ENCODE results near the gene JMY. TPM values are rescaled to one million over a fixed set of nuclear protein-coding genes. Genes with fewer than 3 reads are reported as not detected.

JMY gene
- total RNA-seq, 1 experiment from 2014 or later, result 11.3 TPM

GRCh38 chr5:79255786-79256557 lies 20.0 kb downstream of the JMY start:
- Histone ChIP-seq H3K36me3 (ENCODE audit: control insufficient read depth, insufficient read depth, low read length) (no peaks in the 10 kb centered on the region), H3K27me3 (replicated peaks; ENCODE audit: control insufficient read depth, insufficient read depth, low read length) (no peaks in the 10 kb centered on the region), H3K4me3 (ENCODE audit: low read depth, low read length) (no peak overlapping the region), H3K4me1 (no peaks in the 10 kb centered on the region), H3K9me3 (no peaks in the 10 kb centered on the region)
- Mint-ChIP-seq H3K27me3 (ENCODE audit: insufficient read depth, unreplicated experiment) (no peaks in the 10 kb centered on the region), H3K36me3 (ENCODE audit: insufficient read depth, unreplicated experiment) (peaks cover 6% of the 10 kb centered on the region), H3K9me3 (ENCODE audit: unreplicated experiment) (no peaks in the 10 kb centered on the region), H3K27ac (ENCODE audit: unreplicated experiment) (no peak overlapping the region), H3K4me3 (ENCODE audit: unreplicated experiment) (no peak overlapping the region), H3K4me1 (ENCODE audit: low read depth, unreplicated experiment) (peaks cover 7% of the 10 kb centered on the region)
- BruUV-seq (replicated peaks), result no TSS peak
- DNase-seq, result peak; percentile 69 to 70
- peak; percentile 72 to 74 for TF ChIP-seq CTCF (IDR thresholded peaks at IDR 0.05; ENCODE audit: insufficient read depth in 1 of 2, low read depth in 1 of 2, low read length in 1 of 2, severe bottlenecking in 1 of 2, unreplicated experiment in 1 of 2)
- POLR2A ChIA-PET, result no interaction called here
- CTCF ChIA-PET, result interaction anchor here (0.9 to 1.4 kb wide), 2 partner anchors 19 to 127 kb away, joined by 3 to 6 read pairs; no protein-coding TSS in a partner anchor
- intact Hi-C loops (cut with micrococcal nuclease; ENCODE audit: unreplicated experiment), result loop anchor here (1.0 kb wide), 1 partner anchor 208 kb away; no protein-coding TSS in a partner anchor

- H3K9me3 Mint-ChIP-seq (ENCODE audit: unreplicated experiment), result no peaks in the 10 kb centered on the region
These were observed 20.6 kb downstream of the JMY start for GRCh38 chr5:79256563-79256962.

GRCh38 chr5:79257314-79257713 lies 21.4 kb downstream of the JMY start:
- no peak for TF ChIP-seq CTCF (IDR thresholded peaks at IDR 0.05; ENCODE audit: insufficient read depth in 1 of 2, low read depth in 1 of 2, low read length in 1 of 2, severe bottlenecking in 1 of 2, unreplicated experiment in 1 of 2)
- H3K4me3 Mint-ChIP-seq (ENCODE audit: unreplicated experiment), result no peak overlapping the region
- Histone ChIP-seq H3K36me3 (ENCODE audit: control insufficient read depth, insufficient read depth, low read length) (no peaks in the 10 kb centered on the region), H3K9me3 (no peaks in the 10 kb centered on the region), H3K27me3 (replicated peaks; ENCODE audit: control insufficient read depth, insufficient read depth, low read length) (no peaks in the 10 kb centered on the region), H3K4me3 (ENCODE audit: low read depth, low read length) (no peak overlapping the region), H3K4me1 (no peaks in the 10 kb centered on the region)
- DNase-seq, result no peak
- no peak overlapping the region for H3K27ac Mint-ChIP-seq (ENCODE audit: unreplicated experiment)
- BruUV-seq (replicated peaks), result no TSS peak
- intact Hi-C loops (cut with micrococcal nuclease; ENCODE audit: unreplicated experiment), result no loop called here
- ChIA-PET POLR2A (no interaction called here), CTCF (interaction anchor here (0.6 kb wide), 1 partner anchor 231 kb away, joined by 5 read pairs; no protein-coding TSS in a partner anchor)
- H3K4me1 Mint-ChIP-seq (ENCODE audit: low read depth, unreplicated experiment), result peaks cover 13% of the 10 kb centered on the region
- H3K9me3 Mint-ChIP-seq (ENCODE audit: unreplicated experiment), result no peaks in the 10 kb centered on the region
- H3K27me3 Mint-ChIP-seq (ENCODE audit: insufficient read depth, unreplicated experiment), result no peaks in the 10 kb centered on the region
- peaks cover 6% of the 10 kb centered on the region for H3K36me3 Mint-ChIP-seq (ENCODE audit: insufficient read depth, unreplicated experiment)

More at GRCh38 chr5:79256563-79256962, 20.6 kb downstream of the JMY start:
- CTCF ChIA-PET, result interaction anchor here (0.6 to 1.4 kb wide), 3 partner anchors 19 to 232 kb away, joined by 3 to 6 read pairs (median 5); no protein-coding TSS in a partner anchor
- POLR2A ChIA-PET, result no interaction called here
- no peaks in the 10 kb centered on the region for H3K27me3 Mint-ChIP-seq (ENCODE audit: insufficient read depth, unreplicated experiment)
- DNase-seq, result peak in 1 of 2 experiments; percentile 21
- Histone ChIP-seq H3K4me1 (no peaks in the 10 kb centered on the region), H3K9me3 (no peaks in the 10 kb centered on the region), H3K36me3 (ENCODE audit: control insufficient read depth, insufficient read depth, low read length) (no peaks in the 10 kb centered on the region), H3K4me3 (ENCODE audit: low read depth, low read length) (no peak overlapping the region), H3K27me3 (replicated peaks; ENCODE audit: control insufficient read depth, insufficient read depth, low read length) (no peaks in the 10 kb centered on the region)
- H3K4me1 Mint-ChIP-seq (ENCODE audit: low read depth, unreplicated experiment), result peaks cover 7% of the 10 kb centered on the region
- intact Hi-C loops (cut with micrococcal nuclease; ENCODE audit: unreplicated experiment), result loop anchor here (1.0 kb wide), 1 partner anchor 208 kb away; no protein-coding TSS in a partner anchor
- BruUV-seq (replicated peaks), result no TSS peak
- H3K27ac Mint-ChIP-seq (ENCODE audit: unreplicated experiment), result no peak overlapping the region
- peaks cover 6% of the 10 kb centered on the region for H3K36me3 Mint-ChIP-seq (ENCODE audit: insufficient read depth, unreplicated experiment)
- no peak overlapping the region for H3K4me3 Mint-ChIP-seq (ENCODE audit: unreplicated experiment)
- no peak for TF ChIP-seq CTCF (IDR thresholded peaks at IDR 0.05; ENCODE audit: insufficient read depth in 1 of 2, low read depth in 1 of 2, low read length in 1 of 2, severe bottlenecking in 1 of 2, unreplicated experiment in 1 of 2)

All from Caco-2 (cell line).